Measurements from ENCODE around the gene FSTL3. TPM values are rescaled to one million over a fixed set of nuclear protein-coding genes. Genes with fewer than 3 reads are reported as not detected.

Gene FSTL3
- total and polyA plus RNA-seq, 2 of the 13 experiments (the other 11 are each of a cell fraction or from before 2014, with no cell fraction given), result 13.5 to 15.6 TPM

- TF ChIP-seq ZNF580 (CRISPR knock-in tag; IDR thresholded peaks at IDR 0.05; ENCODE audit: borderline replicate concordance, low read depth), result no peak
- no peak for TF ChIP-seq ZNF770 (CRISPR knock-in tag; IDR thresholded peaks at IDR 0.05)
- no peak for TF ChIP-seq CAMTA2 (CRISPR knock-in tag; IDR thresholded peaks at IDR 0.05; ENCODE audit: borderline replicate concordance)
- TF ChIP-seq ZC3H4 (CRISPR knock-in tag; IDR thresholded peaks at IDR 0.05; ENCODE audit: borderline replicate concordance), result no peak
- TF ChIP-seq, protein P1, sequence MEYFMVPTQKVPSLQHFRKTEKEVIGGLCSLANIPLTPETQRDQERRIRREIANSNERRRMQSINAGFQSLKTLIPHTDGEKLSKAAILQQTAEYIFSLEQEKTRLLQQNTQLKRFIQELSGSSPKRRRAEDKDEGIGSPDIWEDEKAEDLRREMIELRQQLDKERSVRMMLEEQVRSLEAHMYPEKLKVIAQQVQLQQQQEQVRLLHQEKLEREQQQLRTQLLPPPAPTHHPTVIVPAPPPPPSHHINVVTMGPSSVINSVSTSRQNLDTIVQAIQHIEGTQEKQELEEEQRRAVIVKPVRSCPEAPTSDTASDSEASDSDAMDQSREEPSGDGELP (IDR thresholded peaks at IDR 0.05; ENCODE audit: borderline replicate concordance, low read depth), result no peak
- 0 out of 2 replicates have a peak, but pooled peaks have one; percentile 6 for TF ChIP-seq SALL1 (CRISPR knock-in tag; IDR thresholded peaks at IDR 0.05)
- TF ChIP-seq, protein P2, sequence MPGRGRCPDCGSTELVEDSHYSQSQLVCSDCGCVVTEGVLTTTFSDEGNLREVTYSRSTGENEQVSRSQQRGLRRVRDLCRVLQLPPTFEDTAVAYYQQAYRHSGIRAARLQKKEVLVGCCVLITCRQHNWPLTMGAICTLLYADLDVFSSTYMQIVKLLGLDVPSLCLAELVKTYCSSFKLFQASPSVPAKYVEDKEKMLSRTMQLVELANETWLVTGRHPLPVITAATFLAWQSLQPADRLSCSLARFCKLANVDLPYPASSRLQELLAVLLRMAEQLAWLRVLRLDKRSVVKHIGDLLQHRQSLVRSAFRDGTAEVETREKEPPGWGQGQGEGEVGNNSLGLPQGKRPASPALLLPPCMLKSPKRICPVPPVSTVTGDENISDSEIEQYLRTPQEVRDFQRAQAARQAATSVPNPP (CRISPR knock-in tag; IDR thresholded peaks at IDR 0.05), result no peak
- TF ChIP-seq HNRNPUL1 (IDR thresholded peaks at IDR 0.05; ENCODE audit: low read depth, low read length), result no peak
- TF ChIP-seq NAIF1 (CRISPR knock-in tag; IDR thresholded peaks at IDR 0.05; ENCODE audit: borderline replicate concordance), result no peak
- TF ChIP-seq ZNF530 (CRISPR knock-in tag; IDR thresholded peaks at IDR 0.05; ENCODE audit: low read depth), result no peak
- no peak for TF ChIP-seq CTCF (CRISPR knock-in tag; IDR thresholded peaks at IDR 0.05)
- TF ChIP-seq MTA3 (CRISPR knock-in tag; IDR thresholded peaks at IDR 0.05), result no peak
- no peak for TF ChIP-seq KLF6 (CRISPR knock-in tag; IDR thresholded peaks at IDR 0.05)
- no peak for TF ChIP-seq NFRKB (IDR thresholded peaks at IDR 0.05)
- TF ChIP-seq, protein P3, sequence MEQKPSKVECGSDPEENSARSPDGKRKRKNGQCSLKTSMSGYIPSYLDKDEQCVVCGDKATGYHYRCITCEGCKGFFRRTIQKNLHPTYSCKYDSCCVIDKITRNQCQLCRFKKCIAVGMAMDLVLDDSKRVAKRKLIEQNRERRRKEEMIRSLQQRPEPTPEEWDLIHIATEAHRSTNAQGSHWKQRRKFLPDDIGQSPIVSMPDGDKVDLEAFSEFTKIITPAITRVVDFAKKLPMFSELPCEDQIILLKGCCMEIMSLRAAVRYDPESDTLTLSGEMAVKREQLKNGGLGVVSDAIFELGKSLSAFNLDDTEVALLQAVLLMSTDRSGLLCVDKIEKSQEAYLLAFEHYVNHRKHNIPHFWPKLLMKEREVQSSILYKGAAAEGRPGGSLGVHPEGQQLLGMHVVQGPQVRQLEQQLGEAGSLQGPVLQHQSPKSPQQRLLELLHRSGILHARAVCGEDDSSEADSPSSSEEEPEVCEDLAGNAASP (CRISPR knock-in tag; IDR thresholded peaks at IDR 0.05; ENCODE audit: borderline replicate concordance), result 0 out of 2 replicates have a peak, but pooled peaks have one; percentile 62
- TF ChIP-seq SAP130 (CRISPR knock-in tag; IDR thresholded peaks at IDR 0.05; ENCODE audit: low read depth), result peak; percentile 8; the same call in 1 of the 2 replicates
- TF ChIP-seq MYNN (CRISPR knock-in tag; IDR thresholded peaks at IDR 0.05; ENCODE audit: low read depth), result no peak
- TF ChIP-seq, protein P4, sequence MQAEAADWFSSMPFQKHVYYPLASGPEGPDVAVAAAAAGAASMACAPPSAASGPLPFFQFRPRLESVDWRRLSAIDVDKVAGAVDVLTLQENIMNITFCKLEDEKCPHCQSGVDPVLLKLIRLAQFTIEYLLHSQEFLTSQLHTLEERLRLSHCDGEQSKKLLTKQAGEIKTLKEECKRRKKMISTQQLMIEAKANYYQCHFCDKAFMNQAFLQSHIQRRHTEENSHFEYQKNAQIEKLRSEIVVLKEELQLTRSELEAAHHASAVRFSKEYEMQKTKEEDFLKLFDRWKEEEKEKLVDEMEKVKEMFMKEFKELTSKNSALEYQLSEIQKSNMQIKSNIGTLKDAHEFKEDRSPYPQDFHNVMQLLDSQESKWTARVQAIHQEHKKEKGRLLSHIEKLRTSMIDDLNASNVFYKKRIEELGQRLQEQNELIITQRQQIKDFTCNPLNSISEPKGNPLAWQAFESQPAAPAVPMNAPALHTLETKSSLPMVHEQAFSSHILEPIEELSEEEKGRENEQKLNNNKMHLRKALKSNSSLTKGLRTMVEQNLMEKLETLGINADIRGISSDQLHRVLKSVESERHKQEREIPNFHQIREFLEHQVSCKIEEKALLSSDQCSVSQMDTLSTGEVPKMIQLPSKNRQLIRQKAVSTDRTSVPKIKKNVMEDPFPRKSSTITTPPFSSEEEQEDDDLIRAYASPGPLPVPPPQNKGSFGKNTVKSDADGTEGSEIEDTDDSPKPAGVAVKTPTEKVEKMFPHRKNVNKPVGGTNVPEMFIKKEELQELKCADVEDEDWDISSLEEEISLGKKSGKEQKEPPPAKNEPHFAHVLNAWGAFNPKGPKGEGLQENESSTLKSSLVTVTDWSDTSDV (CRISPR knock-in tag; IDR thresholded peaks at IDR 0.05), result no peak
- no peak for TF ChIP-seq NCOA1 (CRISPR knock-in tag; IDR thresholded peaks at IDR 0.05)
Measured at GRCh38 chr19:718251-718951, 42.2 kb downstream of the FSTL3 start (continued).

Measured in HepG2 (cell line).